ENCODE results near the gene FOXJ1. TPM values are rescaled to one million over a fixed set of nuclear protein-coding genes. Genes with fewer than 3 reads are reported as not detected.

FOXJ1 gene
- total and polyA plus RNA-seq, 2 of the 13 experiments (the other 11 are each of a cell fraction or from before 2014, with no cell fraction given), result 0.98 to 1.6 TPM

DNA sequence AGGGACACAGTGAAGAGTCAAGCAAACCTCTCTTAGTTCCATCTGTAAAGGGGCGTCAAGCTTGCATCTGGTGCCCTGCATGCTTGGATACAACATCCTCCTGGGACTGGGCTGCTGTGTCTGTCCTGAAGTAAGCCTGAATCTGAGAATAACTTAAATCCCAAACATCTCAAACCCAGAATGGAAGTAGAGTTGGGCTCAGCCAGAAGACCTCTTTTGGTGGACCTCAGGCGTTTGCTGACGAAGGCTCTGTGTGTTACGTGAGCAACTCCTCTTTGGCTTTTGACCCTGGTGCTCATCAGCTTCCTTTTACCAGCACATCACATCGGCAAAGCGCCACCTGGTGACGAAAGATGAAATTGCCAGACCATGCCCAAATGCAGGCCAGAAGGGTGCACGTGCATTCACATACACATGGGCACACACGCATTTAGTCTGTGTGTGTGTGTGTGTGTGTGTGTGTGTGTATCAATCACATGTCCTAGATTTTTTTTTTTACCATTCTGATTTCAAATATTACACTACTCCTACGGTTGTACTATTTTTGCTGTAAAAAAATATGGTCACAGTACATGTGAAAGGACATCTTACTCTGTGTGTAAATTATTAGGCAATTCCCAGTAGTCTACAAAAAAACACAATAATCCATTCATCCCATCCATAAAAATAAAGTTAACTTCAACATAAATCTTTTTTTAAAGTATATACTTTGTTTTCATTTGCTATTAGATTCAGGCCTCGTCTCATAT, 41.1 kb upstream of the FOXJ1 start (continued):
- TF ChIP-seq KLF15 (CRISPR knock-in tag; IDR thresholded peaks at IDR 0.05; ENCODE audit: borderline replicate concordance) (no peak), KMT2A (CRISPR knock-in tag; IDR thresholded peaks at IDR 0.05) (no peak), ARNTL (CRISPR knock-in tag; IDR thresholded peaks at IDR 0.05) (0 out of 2 replicates have a peak, but pooled peaks have one; percentile 58), ZNF839 (CRISPR knock-in tag; IDR thresholded peaks at IDR 0.05; ENCODE audit: borderline replicate concordance) (no peak), SAFB2 (CRISPR knock-in tag; IDR thresholded peaks at IDR 0.05; ENCODE audit: borderline replicate concordance, low read depth) (no peak), SRSF9 (IDR thresholded peaks at IDR 0.05; ENCODE audit: borderline replicate concordance, insufficient read depth, low read depth, low read length, poor library complexity, severe bottlenecking) (no peak), ZNF552 (CRISPR knock-in tag; IDR thresholded peaks at IDR 0.05; ENCODE audit: borderline replicate concordance) (no peak), SNAPC2 (CRISPR knock-in tag; IDR thresholded peaks at IDR 0.05) (no peak), ZNF24 (IDR thresholded peaks at IDR 0.05) (no peak), ZNF207 (IDR thresholded peaks at IDR 0.05; ENCODE audit: borderline replicate concordance) (no peak), POLR2A (IDR thresholded peaks at IDR 0.05; ENCODE audit: insufficient read depth in 1 of 2, low read depth in 2 of 2, low read length in 2 of 2) (no peak), ZNF430 (CRISPR knock-in tag; IDR thresholded peaks at IDR 0.05) (no peak), PRPF4 (IDR thresholded peaks at IDR 0.05; ENCODE audit: low read depth, low read length, poor library complexity, severe bottlenecking) (no peak), ZKSCAN5 (CRISPR knock-in tag; IDR thresholded peaks at IDR 0.05) (no peak), ZNF326 (CRISPR knock-in tag; IDR thresholded peaks at IDR 0.05; ENCODE audit: borderline replicate concordance) (no peak), POGZ (CRISPR knock-in tag; IDR thresholded peaks at IDR 0.05) (peak; percentile 52; the same call in 1 of the 2 replicates)
- TF ChIP-seq, protein P1, sequence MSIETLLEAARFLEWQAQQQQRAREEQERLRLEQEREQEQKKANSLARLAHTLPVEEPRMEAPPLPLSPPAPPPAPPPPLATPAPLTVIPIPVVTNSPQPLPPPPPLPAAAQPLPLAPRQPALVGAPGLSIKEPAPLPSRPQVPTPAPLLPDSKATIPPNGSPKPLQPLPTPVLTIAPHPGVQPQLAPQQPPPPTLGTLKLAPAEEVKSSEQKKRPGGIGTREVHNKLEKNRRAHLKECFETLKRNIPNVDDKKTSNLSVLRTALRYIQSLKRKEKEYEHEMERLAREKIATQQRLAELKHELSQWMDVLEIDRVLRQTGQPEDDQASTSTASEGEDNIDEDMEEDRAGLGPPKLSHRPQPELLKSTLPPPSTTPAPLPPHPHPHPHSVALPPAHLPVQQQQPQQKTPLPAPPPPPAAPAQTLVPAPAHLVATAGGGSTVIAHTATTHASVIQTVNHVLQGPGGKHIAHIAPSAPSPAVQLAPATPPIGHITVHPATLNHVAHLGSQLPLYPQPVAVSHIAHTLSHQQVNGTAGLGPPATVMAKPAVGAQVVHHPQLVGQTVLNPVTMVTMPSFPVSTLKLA (IDR thresholded peaks at IDR 0.05), result peak; percentile 82
- TF ChIP-seq, protein P2, sequence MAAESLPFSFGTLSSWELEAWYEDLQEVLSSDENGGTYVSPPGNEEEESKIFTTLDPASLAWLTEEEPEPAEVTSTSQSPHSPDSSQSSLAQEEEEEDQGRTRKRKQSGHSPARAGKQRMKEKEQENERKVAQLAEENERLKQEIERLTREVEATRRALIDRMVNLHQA (CRISPR knock-in tag; IDR thresholded peaks at IDR 0.05), result no peak
- TF ChIP-seq, protein P3, sequence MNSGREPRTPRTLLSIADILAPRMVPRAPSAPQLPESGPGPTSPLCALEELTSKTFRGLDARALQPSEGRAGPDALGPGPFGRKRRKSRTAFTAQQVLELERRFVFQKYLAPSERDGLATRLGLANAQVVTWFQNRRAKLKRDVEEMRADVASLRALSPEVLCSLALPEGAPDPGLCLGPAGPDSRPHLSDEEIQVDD (CRISPR knock-in tag; IDR thresholded peaks at IDR 0.05; ENCODE audit: borderline replicate concordance), result no peak
- TF ChIP-seq, protein P4, sequence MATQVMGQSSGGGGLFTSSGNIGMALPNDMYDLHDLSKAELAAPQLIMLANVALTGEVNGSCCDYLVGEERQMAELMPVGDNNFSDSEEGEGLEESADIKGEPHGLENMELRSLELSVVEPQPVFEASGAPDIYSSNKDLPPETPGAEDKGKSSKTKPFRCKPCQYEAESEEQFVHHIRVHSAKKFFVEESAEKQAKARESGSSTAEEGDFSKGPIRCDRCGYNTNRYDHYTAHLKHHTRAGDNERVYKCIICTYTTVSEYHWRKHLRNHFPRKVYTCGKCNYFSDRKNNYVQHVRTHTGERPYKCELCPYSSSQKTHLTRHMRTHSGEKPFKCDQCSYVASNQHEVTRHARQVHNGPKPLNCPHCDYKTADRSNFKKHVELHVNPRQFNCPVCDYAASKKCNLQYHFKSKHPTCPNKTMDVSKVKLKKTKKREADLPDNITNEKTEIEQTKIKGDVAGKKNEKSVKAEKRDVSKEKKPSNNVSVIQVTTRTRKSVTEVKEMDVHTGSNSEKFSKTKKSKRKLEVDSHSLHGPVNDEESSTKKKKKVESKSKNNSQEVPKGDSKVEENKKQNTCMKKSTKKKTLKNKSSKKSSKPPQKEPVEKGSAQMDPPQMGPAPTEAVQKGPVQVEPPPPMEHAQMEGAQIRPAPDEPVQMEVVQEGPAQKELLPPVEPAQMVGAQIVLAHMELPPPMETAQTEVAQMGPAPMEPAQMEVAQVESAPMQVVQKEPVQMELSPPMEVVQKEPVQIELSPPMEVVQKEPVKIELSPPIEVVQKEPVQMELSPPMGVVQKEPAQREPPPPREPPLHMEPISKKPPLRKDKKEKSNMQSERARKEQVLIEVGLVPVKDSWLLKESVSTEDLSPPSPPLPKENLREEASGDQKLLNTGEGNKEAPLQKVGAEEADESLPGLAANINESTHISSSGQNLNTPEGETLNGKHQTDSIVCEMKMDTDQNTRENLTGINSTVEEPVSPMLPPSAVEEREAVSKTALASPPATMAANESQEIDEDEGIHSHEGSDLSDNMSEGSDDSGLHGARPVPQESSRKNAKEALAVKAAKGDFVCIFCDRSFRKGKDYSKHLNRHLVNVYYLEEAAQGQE (IDR thresholded peaks at IDR 0.05; ENCODE audit: borderline replicate concordance in 1 of 2, low read depth in 1 of 2, low read length in 2 of 2), result no peak
